K562 (cell line): ENCODE data around the gene FTH1. TPM values are rescaled to one million over a fixed set of nuclear protein-coding genes. Genes with fewer than 3 reads are reported as not detected.

Experiments
- ARHGAP35 ChIP-seq: fragments of 450-650 bp; IDR thresholded peaks from 2 replicates; pipeline ENCODE4 v1.6.1; 2018; ENCODE audit not compliant: partially characterized antibody
- CAMTA2 ChIP-seq: fragments of 250-450 bp; sonication (Bioruptor Pico); conservative IDR thresholded peaks from 2 replicates; pipeline ENCODE4 v1.5.1; 2022
- CBFA2T3 ChIP-seq: fragments of 450-650 bp; IDR thresholded peaks from 2 replicates; pipeline ENCODE4 v1.6.1; 2017
- GATA2 ChIP-seq: sonication (generic); formaldehyde crosslinking; IDR thresholded peaks from 2 replicates; pipeline ENCODE4 v1.4.0; 2020; ENCODE audit warnings: mild to moderate bottlenecking, missing genetic modification reagents
- GATAD2A ChIP-seq: fragments of 450-650 bp; IDR thresholded peaks from 2 replicates; pipeline ENCODE4 v1.6.1; 2017
- MTA2 ChIP-seq: fragments of 450-650 bp; IDR thresholded peaks from 2 replicates; pipeline ENCODE4 v1.6.1; 2016; ENCODE audit warnings: low read depth
- RFX1 ChIP-seq: fragments of 450-650 bp; IDR thresholded peaks from 2 replicates; pipeline ENCODE4 v1.6.1; 2016; ENCODE audit warnings: mild to moderate bottlenecking, moderate library complexity
- TGIF2 ChIP-seq: sonication (generic); formaldehyde crosslinking; IDR thresholded peaks from 2 replicates; pipeline ENCODE4 v1.8.1; 2022; ENCODE audit warnings: mild to moderate bottlenecking, missing genetic modification reagents, moderate library complexity
- ZNF133 ChIP-seq: fragments of 250-450 bp; sonication (Bioruptor Pico); IDR thresholded peaks from 2 replicates; pipeline ENCODE4 v1.4.0; 2020; ENCODE audit warnings: mild to moderate bottlenecking
- ZNF780A ChIP-seq: fragments of 250-450 bp; sonication (Bioruptor Pico); IDR thresholded peaks from 2 replicates; pipeline ENCODE4 v1.5.0; 2021; ENCODE audit warnings: mild to moderate bottlenecking
- polyA plus RNA-seq, 8 experiments: library from polyadenylated mRNA; depleted of rRNA in 4 of 8; stranded (reverse) in 5 of 8; unstranded in 3 of 8; fragments of >200 nt; fragmentation: Nextera tagmentation in 2 of 8; fragmentation: Illumina TruSeq in 1 of 8; extraction: Ambion mirVana in 2 of 8; extraction: Trizol in 1 of 8; gene quantifications; 2 replicates each; pipeline versions ENCODE4 v1.2.1 to v1.2.3, GENCODE V29; 2011 to 2014; ENCODE audit warnings: inconsistent platforms in 1 of 8, missing spikeins in 1 of 8
- total RNA-seq, 7 experiments: library from RNA; depleted of rRNA in 6 of 7; stranded (reverse); fragments of >200 nt in 6 of 7; fragmentation: Illumina TruSeq in 2 of 7; extraction: Trizol in 2 of 7; gene quantifications; 2 replicates each; pipeline versions ENCODE4 v1.2.1 to v1.2.3, GENCODE V29; 2011 to 2021; ENCODE audit warnings: low replicate concordance in 1 of 7
- TF ChIP-seq, protein P1 (sequence below): fragments of 250-450 bp; sonication (Bioruptor Pico); IDR thresholded peaks from 2 replicates; pipeline ENCODE4 v1.4.0; 2020; ENCODE audit warnings: mild to moderate bottlenecking, moderate library complexity, borderline replicate concordance
- TF ChIP-seq, protein P2 (sequence below): sonication (generic); formaldehyde crosslinking; IDR thresholded peaks from 2 replicates; pipeline ENCODE4 v1.8.0; 2022; ENCODE audit warnings: mild to moderate bottlenecking, missing genetic modification reagents
- TF ChIP-seq, protein P3 (sequence below): IDR thresholded peaks from 2 replicates; pipeline ENCODE4 v1.6.1; 2011; ENCODE audit not compliant: insufficient read length; ENCODE audit errors: extremely low read depth
- TF ChIP-seq, protein P4 (sequence below): fragments of 250-450 bp; sonication (Bioruptor Pico); IDR thresholded peaks from 2 replicates; pipeline ENCODE4 v1.8.0; 2021; ENCODE audit warnings: moderate library complexity, mild to moderate bottlenecking, inconsistent platforms
- TF ChIP-seq, protein P5 (sequence below): fragments of 450-650 bp; IDR thresholded peaks from 2 replicates; pipeline ENCODE4 v1.6.1; 2017; ENCODE audit warnings: antibody characterized with exemption, mild to moderate bottlenecking
- TF ChIP-seq, protein P6 (sequence below): fragments of 450-650 bp; IDR thresholded peaks from one replicate; pipeline ENCODE4 v1.6.1; 2018; ENCODE audit warnings: mild to moderate bottlenecking, moderate library complexity; ENCODE audit not compliant: partially characterized antibody

Gene FTH1
- total and polyA plus RNA-seq, 9 of the 15 experiments (the other 6 are each of a cell fraction or from before 2014, with no cell fraction given), result 370 to 3,146 (median 802) TPM

DNA sequence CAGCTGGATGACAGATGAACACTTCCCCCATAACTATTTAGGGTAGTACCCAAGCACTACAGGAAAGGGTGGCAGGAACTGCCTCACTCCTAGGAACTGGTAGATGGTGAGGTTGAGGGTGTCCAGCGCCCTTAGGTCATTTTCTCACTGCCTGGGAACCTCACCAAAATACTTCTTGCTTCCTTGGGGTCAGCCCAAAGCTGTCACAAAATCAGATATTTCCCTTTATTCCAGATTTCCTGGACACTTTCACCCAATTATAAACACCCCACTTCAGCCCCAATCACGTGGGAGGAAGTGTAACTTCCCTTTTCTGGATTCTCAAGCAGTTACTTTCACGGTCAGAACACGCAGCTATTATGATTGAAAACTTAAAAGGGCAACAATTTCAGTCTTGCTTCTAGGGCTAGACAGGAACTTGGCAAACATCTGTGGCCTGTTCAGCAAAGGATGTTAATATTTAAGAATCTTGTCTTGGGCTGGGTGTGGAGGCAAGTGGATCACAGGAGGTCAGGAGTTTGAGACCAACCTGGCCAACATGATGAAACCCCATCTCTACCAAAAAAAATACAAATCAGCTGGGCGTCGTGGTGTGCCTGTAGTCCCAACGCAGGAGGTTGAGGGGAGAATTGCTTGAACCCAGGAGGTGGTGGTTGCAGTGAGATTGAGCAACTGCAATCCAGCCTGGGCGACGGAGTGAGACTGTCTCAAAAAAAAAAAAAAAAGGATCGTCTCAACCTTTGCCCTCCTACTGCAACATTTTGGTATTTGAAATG, 4.0 kb downstream of the FTH1 start (continued):
- TF ChIP-seq GATAD2A (no peak), ZNF133 (no peak), CAMTA2 (peak; percentile 80; the same call in 1 of the 2 replicates), RFX1 (no peak), MTA2 (no peak), ARHGAP35 (no peak), CBFA2T3 (no peak), TGIF2 (CRISPR knock-in tag) (0 out of 2 replicates have a peak, but pooled peaks have one; percentile 14), ZNF780A (CRISPR knock-in tag) (peak; percentile 80; the same call in 1 of the 2 replicates), GATA2 (CRISPR knock-in tag) (no peak; the same call in 1 of the 2 replicates)
- TF ChIP-seq, protein P1, sequence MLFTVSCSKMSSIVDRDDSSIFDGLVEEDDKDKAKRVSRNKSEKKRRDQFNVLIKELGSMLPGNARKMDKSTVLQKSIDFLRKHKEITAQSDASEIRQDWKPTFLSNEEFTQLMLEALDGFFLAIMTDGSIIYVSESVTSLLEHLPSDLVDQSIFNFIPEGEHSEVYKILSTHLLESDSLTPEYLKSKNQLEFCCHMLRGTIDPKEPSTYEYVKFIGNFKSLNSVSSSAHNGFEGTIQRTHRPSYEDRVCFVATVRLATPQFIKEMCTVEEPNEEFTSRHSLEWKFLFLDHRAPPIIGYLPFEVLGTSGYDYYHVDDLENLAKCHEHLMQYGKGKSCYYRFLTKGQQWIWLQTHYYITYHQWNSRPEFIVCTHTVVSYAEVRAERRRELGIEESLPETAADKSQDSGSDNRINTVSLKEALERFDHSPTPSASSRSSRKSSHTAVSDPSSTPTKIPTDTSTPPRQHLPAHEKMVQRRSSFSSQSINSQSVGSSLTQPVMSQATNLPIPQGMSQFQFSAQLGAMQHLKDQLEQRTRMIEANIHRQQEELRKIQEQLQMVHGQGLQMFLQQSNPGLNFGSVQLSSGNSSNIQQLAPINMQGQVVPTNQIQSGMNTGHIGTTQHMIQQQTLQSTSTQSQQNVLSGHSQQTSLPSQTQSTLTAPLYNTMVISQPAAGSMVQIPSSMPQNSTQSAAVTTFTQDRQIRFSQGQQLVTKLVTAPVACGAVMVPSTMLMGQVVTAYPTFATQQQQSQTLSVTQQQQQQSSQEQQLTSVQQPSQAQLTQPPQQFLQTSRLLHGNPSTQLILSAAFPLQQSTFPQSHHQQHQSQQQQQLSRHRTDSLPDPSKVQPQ, result no peak
- TF ChIP-seq, protein P2, sequence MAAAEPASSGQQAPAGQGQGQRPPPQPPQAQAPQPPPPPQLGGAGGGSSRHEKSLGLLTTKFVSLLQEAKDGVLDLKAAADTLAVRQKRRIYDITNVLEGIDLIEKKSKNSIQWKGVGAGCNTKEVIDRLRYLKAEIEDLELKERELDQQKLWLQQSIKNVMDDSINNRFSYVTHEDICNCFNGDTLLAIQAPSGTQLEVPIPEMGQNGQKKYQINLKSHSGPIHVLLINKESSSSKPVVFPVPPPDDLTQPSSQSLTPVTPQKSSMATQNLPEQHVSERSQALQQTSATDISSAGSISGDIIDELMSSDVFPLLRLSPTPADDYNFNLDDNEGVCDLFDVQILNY (CRISPR knock-in tag), result 0 out of 2 replicates have a peak, but pooled peaks have one; percentile 43
- TF ChIP-seq, protein P3, sequence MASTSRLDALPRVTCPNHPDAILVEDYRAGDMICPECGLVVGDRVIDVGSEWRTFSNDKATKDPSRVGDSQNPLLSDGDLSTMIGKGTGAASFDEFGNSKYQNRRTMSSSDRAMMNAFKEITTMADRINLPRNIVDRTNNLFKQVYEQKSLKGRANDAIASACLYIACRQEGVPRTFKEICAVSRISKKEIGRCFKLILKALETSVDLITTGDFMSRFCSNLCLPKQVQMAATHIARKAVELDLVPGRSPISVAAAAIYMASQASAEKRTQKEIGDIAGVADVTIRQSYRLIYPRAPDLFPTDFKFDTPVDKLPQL, result no peak
- TF ChIP-seq, protein P4, sequence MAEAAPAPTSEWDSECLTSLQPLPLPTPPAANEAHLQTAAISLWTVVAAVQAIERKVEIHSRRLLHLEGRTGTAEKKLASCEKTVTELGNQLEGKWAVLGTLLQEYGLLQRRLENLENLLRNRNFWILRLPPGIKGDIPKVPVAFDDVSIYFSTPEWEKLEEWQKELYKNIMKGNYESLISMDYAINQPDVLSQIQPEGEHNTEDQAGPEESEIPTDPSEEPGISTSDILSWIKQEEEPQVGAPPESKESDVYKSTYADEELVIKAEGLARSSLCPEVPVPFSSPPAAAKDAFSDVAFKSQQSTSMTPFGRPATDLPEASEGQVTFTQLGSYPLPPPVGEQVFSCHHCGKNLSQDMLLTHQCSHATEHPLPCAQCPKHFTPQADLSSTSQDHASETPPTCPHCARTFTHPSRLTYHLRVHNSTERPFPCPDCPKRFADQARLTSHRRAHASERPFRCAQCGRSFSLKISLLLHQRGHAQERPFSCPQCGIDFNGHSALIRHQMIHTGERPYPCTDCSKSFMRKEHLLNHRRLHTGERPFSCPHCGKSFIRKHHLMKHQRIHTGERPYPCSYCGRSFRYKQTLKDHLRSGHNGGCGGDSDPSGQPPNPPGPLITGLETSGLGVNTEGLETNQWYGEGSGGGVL (CRISPR knock-in tag), result no peak
- TF ChIP-seq, protein P5, sequence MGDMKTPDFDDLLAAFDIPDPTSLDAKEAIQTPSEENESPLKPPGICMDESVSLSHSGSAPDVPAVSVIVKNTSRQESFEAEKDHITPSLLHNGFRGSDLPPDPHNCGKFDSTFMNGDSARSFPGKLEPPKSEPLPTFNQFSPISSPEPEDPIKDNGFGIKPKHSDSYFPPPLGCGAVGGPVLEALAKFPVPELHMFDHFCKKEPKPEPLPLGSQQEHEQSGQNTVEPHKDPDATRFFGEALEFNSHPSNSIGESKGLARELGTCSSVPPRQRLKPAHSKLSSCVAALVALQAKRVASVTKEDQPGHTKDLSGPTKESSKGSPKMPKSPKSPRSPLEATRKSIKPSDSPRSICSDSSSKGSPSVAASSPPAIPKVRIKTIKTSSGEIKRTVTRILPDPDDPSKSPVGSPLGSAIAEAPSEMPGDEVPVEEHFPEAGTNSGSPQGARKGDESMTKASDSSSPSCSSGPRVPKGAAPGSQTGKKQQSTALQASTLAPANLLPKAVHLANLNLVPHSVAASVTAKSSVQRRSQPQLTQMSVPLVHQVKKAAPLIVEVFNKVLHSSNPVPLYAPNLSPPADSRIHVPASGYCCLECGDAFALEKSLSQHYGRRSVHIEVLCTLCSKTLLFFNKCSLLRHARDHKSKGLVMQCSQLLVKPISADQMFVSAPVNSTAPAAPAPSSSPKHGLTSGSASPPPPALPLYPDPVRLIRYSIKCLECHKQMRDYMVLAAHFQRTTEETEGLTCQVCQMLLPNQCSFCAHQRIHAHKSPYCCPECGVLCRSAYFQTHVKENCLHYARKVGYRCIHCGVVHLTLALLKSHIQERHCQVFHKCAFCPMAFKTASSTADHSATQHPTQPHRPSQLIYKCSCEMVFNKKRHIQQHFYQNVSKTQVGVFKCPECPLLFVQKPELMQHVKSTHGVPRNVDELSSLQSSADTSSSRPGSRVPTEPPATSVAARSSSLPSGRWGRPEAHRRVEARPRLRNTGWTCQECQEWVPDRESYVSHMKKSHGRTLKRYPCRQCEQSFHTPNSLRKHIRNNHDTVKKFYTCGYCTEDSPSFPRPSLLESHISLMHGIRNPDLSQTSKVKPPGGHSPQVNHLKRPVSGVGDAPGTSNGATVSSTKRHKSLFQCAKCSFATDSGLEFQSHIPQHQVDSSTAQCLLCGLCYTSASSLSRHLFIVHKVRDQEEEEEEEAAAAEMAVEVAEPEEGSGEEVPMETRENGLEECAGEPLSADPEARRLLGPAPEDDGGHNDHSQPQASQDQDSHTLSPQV, result peak; percentile 38; the same call in 1 of the 2 replicates
- TF ChIP-seq, protein P6, sequence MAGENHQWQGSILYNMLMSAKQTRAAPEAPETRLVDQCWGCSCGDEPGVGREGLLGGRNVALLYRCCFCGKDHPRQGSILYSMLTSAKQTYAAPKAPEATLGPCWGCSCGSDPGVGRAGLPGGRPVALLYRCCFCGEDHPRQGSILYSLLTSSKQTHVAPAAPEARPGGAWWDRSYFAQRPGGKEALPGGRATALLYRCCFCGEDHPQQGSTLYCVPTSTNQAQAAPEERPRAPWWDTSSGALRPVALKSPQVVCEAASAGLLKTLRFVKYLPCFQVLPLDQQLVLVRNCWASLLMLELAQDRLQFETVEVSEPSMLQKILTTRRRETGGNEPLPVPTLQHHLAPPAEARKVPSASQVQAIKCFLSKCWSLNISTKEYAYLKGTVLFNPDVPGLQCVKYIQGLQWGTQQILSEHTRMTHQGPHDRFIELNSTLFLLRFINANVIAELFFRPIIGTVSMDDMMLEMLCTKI, result no peak
